ENCODE results near the gene MEGF11.

The MEGF11 gene

GRCh38 chr15:66057089-66057488 is 196.5 kb downstream of the MEGF11 start:
- Mint-ChIP-seq H3K4me3 (no peak overlapping the region), H3K27me3 (ENCODE audit: low read depth) (peaks cover 13% of the 10 kb centered on the region), H3K4me1 (ENCODE audit: low read depth) (no peaks in the 10 kb centered on the region), H3K27ac (no peak overlapping the region), H3K36me3 (ENCODE audit: low read depth) (no peaks in the 10 kb centered on the region), H3K9me3 (no peaks in the 10 kb centered on the region)
- no peak for DNase-seq (ENCODE audit: low spot score)

- no peak overlapping the region for H3K27ac Mint-ChIP-seq
- H3K4me3 Mint-ChIP-seq, result no peak overlapping the region
- no peaks in the 10 kb centered on the region for H3K4me1 Mint-ChIP-seq (ENCODE audit: low read depth)
- DNase-seq (ENCODE audit: low spot score), result no peak
- peaks cover 6% of the 10 kb centered on the region for H3K27me3 Mint-ChIP-seq (ENCODE audit: low read depth)
- no peaks in the 10 kb centered on the region for H3K9me3 Mint-ChIP-seq
- H3K36me3 Mint-ChIP-seq (ENCODE audit: low read depth), result no peaks in the 10 kb centered on the region
These were observed 199.6 kb downstream of the MEGF11 start for GRCh38 chr15:66053991-66054390.

- H3K4me3 Mint-ChIP-seq, result no peak overlapping the region
- H3K27ac Mint-ChIP-seq, result no peak overlapping the region
- H3K27me3 Mint-ChIP-seq (ENCODE audit: low read depth), result no peaks in the 10 kb centered on the region
These were observed 201.7 kb downstream of the MEGF11 start for GRCh38 chr15:66051833-66052232.

GRCh38 chr15:66050264-66050663 is 203.3 kb downstream of the MEGF11 start:
- no peaks in the 10 kb centered on the region for H3K4me1 Mint-ChIP-seq (ENCODE audit: low read depth)
- H3K4me3 Mint-ChIP-seq, result no peak overlapping the region
- H3K9me3 Mint-ChIP-seq, result no peaks in the 10 kb centered on the region
- no peaks in the 10 kb centered on the region for H3K27me3 Mint-ChIP-seq (ENCODE audit: low read depth)
- H3K36me3 Mint-ChIP-seq (ENCODE audit: low read depth), result no peaks in the 10 kb centered on the region
- DNase-seq (ENCODE audit: low spot score), result no peak
- H3K27ac Mint-ChIP-seq, result no peak overlapping the region

More at GRCh38 chr15:66051833-66052232, 201.7 kb downstream of the MEGF11 start:
- H3K4me1 Mint-ChIP-seq (ENCODE audit: low read depth), result no peaks in the 10 kb centered on the region
- DNase-seq (ENCODE audit: low spot score), result no peak
- no peaks in the 10 kb centered on the region for H3K36me3 Mint-ChIP-seq (ENCODE audit: low read depth)
- no peaks in the 10 kb centered on the region for H3K9me3 Mint-ChIP-seq

GRCh38 chr15:66049353-66049752 is 204.2 kb downstream of the MEGF11 start:
- no peak for DNase-seq (ENCODE audit: low spot score)
- Mint-ChIP-seq H3K27me3 (ENCODE audit: low read depth) (no peaks in the 10 kb centered on the region), H3K36me3 (ENCODE audit: low read depth) (no peaks in the 10 kb centered on the region), H3K4me1 (ENCODE audit: low read depth) (no peaks in the 10 kb centered on the region), H3K4me3 (no peak overlapping the region), H3K9me3 (no peaks in the 10 kb centered on the region), H3K27ac (no peak overlapping the region)

- H3K27ac Mint-ChIP-seq, result no peak overlapping the region
- no peak overlapping the region for H3K4me3 Mint-ChIP-seq
- no peaks in the 10 kb centered on the region for H3K9me3 Mint-ChIP-seq
- no peak for DNase-seq (ENCODE audit: low spot score)
- H3K36me3 Mint-ChIP-seq (ENCODE audit: low read depth), result no peaks in the 10 kb centered on the region
- no peaks in the 10 kb centered on the region for H3K27me3 Mint-ChIP-seq (ENCODE audit: low read depth)
- H3K4me1 Mint-ChIP-seq (ENCODE audit: low read depth), result no peaks in the 10 kb centered on the region
These were observed 206.1 kb downstream of the MEGF11 start for GRCh38 chr15:66047321-66048024.

- Mint-ChIP-seq H3K27me3 (ENCODE audit: low read depth) (no peaks in the 10 kb centered on the region), H3K4me1 (ENCODE audit: low read depth) (no peaks in the 10 kb centered on the region), H3K9me3 (no peaks in the 10 kb centered on the region), H3K36me3 (ENCODE audit: low read depth) (no peaks in the 10 kb centered on the region), H3K27ac (no peak overlapping the region), H3K4me3 (no peak overlapping the region)
- no peak for DNase-seq (ENCODE audit: low spot score)
These were observed 206.8 kb downstream of the MEGF11 start for GRCh38 chr15:66046751-66047150.

- Mint-ChIP-seq H3K27ac (no peak overlapping the region), H3K4me1 (ENCODE audit: low read depth) (no peaks in the 10 kb centered on the region), H3K4me3 (no peak overlapping the region), H3K36me3 (ENCODE audit: low read depth) (no peaks in the 10 kb centered on the region), H3K27me3 (ENCODE audit: low read depth) (no peaks in the 10 kb centered on the region), H3K9me3 (no peaks in the 10 kb centered on the region)
- DNase-seq (ENCODE audit: low spot score), result no peak
These were observed 207.2 kb downstream of the MEGF11 start for GRCh38 chr15:66046326-66046725.

GRCh38 chr15:66045542-66045941 is 208.0 kb downstream of the MEGF11 start:
- H3K27ac Mint-ChIP-seq, result no peak overlapping the region
- H3K27me3 Mint-ChIP-seq (ENCODE audit: low read depth), result peaks cover 7% of the 10 kb centered on the region
- DNase-seq (ENCODE audit: low spot score), result no peak
- no peaks in the 10 kb centered on the region for H3K36me3 Mint-ChIP-seq (ENCODE audit: low read depth)
- H3K4me1 Mint-ChIP-seq (ENCODE audit: low read depth), result no peaks in the 10 kb centered on the region
- H3K4me3 Mint-ChIP-seq, result no peak overlapping the region
- no peaks in the 10 kb centered on the region for H3K9me3 Mint-ChIP-seq

- Mint-ChIP-seq H3K36me3 (ENCODE audit: low read depth) (no peaks in the 10 kb centered on the region), H3K27ac (no peak overlapping the region), H3K4me1 (ENCODE audit: low read depth) (no peaks in the 10 kb centered on the region), H3K27me3 (ENCODE audit: low read depth) (peaks cover 11% of the 10 kb centered on the region), H3K4me3 (no peak overlapping the region), H3K9me3 (no peaks in the 10 kb centered on the region)
- no peak for DNase-seq (ENCODE audit: low spot score)
These were observed 208.7 kb downstream of the MEGF11 start for GRCh38 chr15:66044837-66045236.

GRCh38 chr15:66043264-66043663 is 210.3 kb downstream of the MEGF11 start:
- H3K27me3 Mint-ChIP-seq (ENCODE audit: low read depth), result peaks cover 21% of the 10 kb centered on the region
- H3K36me3 Mint-ChIP-seq (ENCODE audit: low read depth), result no peaks in the 10 kb centered on the region
- no peaks in the 10 kb centered on the region for H3K9me3 Mint-ChIP-seq
- no peak for DNase-seq (ENCODE audit: low spot score)
- no peak overlapping the region for H3K4me3 Mint-ChIP-seq
- H3K4me1 Mint-ChIP-seq (ENCODE audit: low read depth), result no peaks in the 10 kb centered on the region
- H3K27ac Mint-ChIP-seq, result no peak overlapping the region

- H3K27ac Mint-ChIP-seq, result no peak overlapping the region
- H3K4me1 Mint-ChIP-seq (ENCODE audit: low read depth), result no peaks in the 10 kb centered on the region
- no peak for DNase-seq (ENCODE audit: low spot score)
- peaks cover 23% of the 10 kb centered on the region for H3K27me3 Mint-ChIP-seq (ENCODE audit: low read depth)
- no peaks in the 10 kb centered on the region for H3K9me3 Mint-ChIP-seq
- no peaks in the 10 kb centered on the region for H3K36me3 Mint-ChIP-seq (ENCODE audit: low read depth)
- H3K4me3 Mint-ChIP-seq, result no peak overlapping the region
These were observed 210.9 kb downstream of the MEGF11 start for GRCh38 chr15:66042624-66043023.

GRCh38 chr15:66041276-66041675 is 212.3 kb downstream of the MEGF11 start:
- no peak for DNase-seq (ENCODE audit: low spot score)
- no peaks in the 10 kb centered on the region for H3K4me1 Mint-ChIP-seq (ENCODE audit: low read depth)
- no peaks in the 10 kb centered on the region for H3K9me3 Mint-ChIP-seq
- H3K36me3 Mint-ChIP-seq (ENCODE audit: low read depth), result no peaks in the 10 kb centered on the region
- no peak overlapping the region for H3K4me3 Mint-ChIP-seq
- peaks cover 33% of the 10 kb centered on the region for H3K27me3 Mint-ChIP-seq (ENCODE audit: low read depth)
- no peak overlapping the region for H3K27ac Mint-ChIP-seq

- Mint-ChIP-seq H3K27ac (no peak overlapping the region), H3K9me3 (no peaks in the 10 kb centered on the region), H3K36me3 (ENCODE audit: low read depth) (no peaks in the 10 kb centered on the region), H3K27me3 (ENCODE audit: low read depth) (peaks cover 37% of the 10 kb centered on the region), H3K4me1 (ENCODE audit: low read depth) (no peaks in the 10 kb centered on the region), H3K4me3 (no peak overlapping the region)
- DNase-seq (ENCODE audit: low spot score), result no peak
These were observed 213.2 kb downstream of the MEGF11 start for GRCh38 chr15:66040211-66040892.

Data from T-helper 2 cell treated with Interferon-gamma antibody and Interleukin-4, amounts not matched to agents 5 μg/mL and 100 μg/mL, for 36 hours (primary cell).